HepG2 (cell line): ENCODE measurements around the gene STARD10. TPM values are rescaled to one million over a fixed set of nuclear protein-coding genes. Genes with fewer than 3 reads are reported as not detected.
A peak's percentile ranks its signal among the peaks of the same experiment; 100 is the strongest.

Experiments
- GLI4 ChIP-seq: sonication (generic); formaldehyde crosslinking; IDR thresholded peaks from 2 replicates; pipeline ENCODE4 v1.5.1; 2020; ENCODE audit warnings: missing genetic modification reagents, mild to moderate bottlenecking, moderate library complexity, borderline replicate concordance
- HDAC1 ChIP-seq: sonication (generic); formaldehyde crosslinking; IDR thresholded peaks from 2 replicates; pipeline ENCODE4 v1.5.1; 2020; ENCODE audit warnings: mild to moderate bottlenecking, missing genetic modification reagents
- NR2F6 ChIP-seq, 2 experiments: IDR thresholded peaks; 2 replicates each; pipeline ENCODE4 v1.6.1; 2016; ENCODE audit warnings: antibody characterized with exemption in 1 of 2, mild to moderate bottlenecking in 1 of 2
- SIX4 ChIP-seq: sonication (generic); formaldehyde crosslinking; IDR thresholded peaks from 2 replicates; pipeline ENCODE4 v1.4.0; 2020; ENCODE audit warnings: missing genetic modification reagents
- SMARCE1 ChIP-seq: fragments of 450-650 bp; IDR thresholded peaks from 2 replicates; pipeline ENCODE4 v1.6.1; 2017; ENCODE audit warnings: borderline replicate concordance
- TEF ChIP-seq: sonication (generic); formaldehyde crosslinking; IDR thresholded peaks from 2 replicates; pipeline ENCODE4 v1.5.0; 2020; ENCODE audit warnings: missing genetic modification reagents
- WIZ ChIP-seq: sonication (generic); formaldehyde crosslinking; IDR thresholded peaks from 2 replicates; pipeline ENCODE4 v1.5.1; 2020; ENCODE audit warnings: mild to moderate bottlenecking, missing genetic modification reagents
- ZNF597 ChIP-seq: sonication (generic); formaldehyde crosslinking; IDR thresholded peaks from 2 replicates; pipeline ENCODE4 v1.5.0; 2020; ENCODE audit warnings: missing genetic modification reagents
- ZNF614 ChIP-seq: IDR thresholded peaks from 2 replicates; pipeline ENCODE4 v1.6.1; 2018; ENCODE audit warnings: missing biosample characterization, missing genetic modification reagents, inconsistent platforms, borderline replicate concordance
- ZNF672 ChIP-seq: sonication (generic); formaldehyde crosslinking; IDR thresholded peaks from 2 replicates; pipeline ENCODE4 v1.8.1; 2022; ENCODE audit warnings: missing genetic modification reagents
- ZNF850 ChIP-seq: sonication (generic); formaldehyde crosslinking; conservative IDR thresholded peaks from 2 replicates; pipeline ENCODE4 v1.9.0; 2021; ENCODE audit warnings: mild to moderate bottlenecking, missing genetic modification reagents
- polyA plus RNA-seq, 8 experiments: library from polyadenylated mRNA; depleted of rRNA in 3 of 8; stranded (reverse) in 7 of 8; unstranded in 1 of 8; fragments of >200 nt; fragmentation: Illumina TruSeq in 4 of 8; extraction: Trizol in 4 of 8; gene quantifications; 2 replicates each; pipeline versions ENCODE4 v1.2.1 to v1.2.3, GENCODE V29; 2011 to 2016; ENCODE audit warnings: low read depth in 4 of 8, missing spikeins in 1 of 8, mixed read lengths in 1 of 8; ENCODE audit not compliant: insufficient read depth in 1 of 8
- total RNA-seq, 5 experiments: library from RNA; depleted of rRNA; stranded (reverse); fragments of >200 nt; fragmentation: Illumina TruSeq; extraction: Trizol; gene quantifications; 2 replicates each; pipeline ENCODE4 v1.2.3, GENCODE V29; 2016; ENCODE audit warnings: low read depth in 1 of 5
- TF ChIP-seq, protein P1 (sequence below): sonication (generic); formaldehyde crosslinking; IDR thresholded peaks from 2 replicates; pipeline ENCODE4 v1.5.0; 2020; ENCODE audit warnings: missing genetic modification reagents, mild to moderate bottlenecking, borderline replicate concordance
- TF ChIP-seq, protein P2 (sequence below): sonication (generic); formaldehyde crosslinking; IDR thresholded peaks from 2 replicates; pipeline ENCODE4 v1.9.0; 2021; ENCODE audit warnings: missing genetic modification reagents, mild to moderate bottlenecking, borderline replicate concordance
- TF ChIP-seq, protein P3 (sequence below): IDR thresholded peaks from 2 replicates; pipeline ENCODE4 v1.6.1; 2016; ENCODE audit warnings: missing compliant biosample characterization, missing genetic modification reagents, borderline replicate concordance
- TF ChIP-seq, protein P4 (sequence below): sonication (generic); formaldehyde crosslinking; IDR thresholded peaks from 2 replicates; pipeline ENCODE4 v1.5.0; 2020; ENCODE audit warnings: mild to moderate bottlenecking, missing genetic modification reagents

Gene STARD10
- total and polyA plus RNA-seq, 2 of the 13 experiments (the other 11 are each of a cell fraction or from before 2014, with no cell fraction given), result 260 to 341 TPM

GRCh38 chr11:72793425-72794367 is at the start of gene STARD10 (continued):
- TF ChIP-seq, protein P1, sequence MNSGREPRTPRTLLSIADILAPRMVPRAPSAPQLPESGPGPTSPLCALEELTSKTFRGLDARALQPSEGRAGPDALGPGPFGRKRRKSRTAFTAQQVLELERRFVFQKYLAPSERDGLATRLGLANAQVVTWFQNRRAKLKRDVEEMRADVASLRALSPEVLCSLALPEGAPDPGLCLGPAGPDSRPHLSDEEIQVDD (CRISPR knock-in tag), result no peak
- TF ChIP-seq SMARCE1 (no peak), ZNF850 (CRISPR knock-in tag) (no peak), ZNF672 (CRISPR knock-in tag) (no peak), SIX4 (CRISPR knock-in tag) (no peak), NR2F6 (IDR thresholded peaks at IDR 0.05) (no peak), NR2F6 (CRISPR knock-in tag; IDR thresholded peaks at IDR 0.05) (0 out of 2 replicates have a peak, but pooled peaks have one; percentile 33), ZNF614 (CRISPR knock-in tag) (0 out of 2 replicates have a peak, but pooled peaks have one; percentile 26), ZNF597 (CRISPR knock-in tag) (no peak), WIZ (CRISPR knock-in tag) (no peak; the same call in 1 of the 2 replicates), GLI4 (CRISPR knock-in tag) (peak; percentile 88; the same call in 1 of the 2 replicates), TEF (no peak), HDAC1 (CRISPR knock-in tag) (peak; percentile 81)
- TF ChIP-seq, protein P2, sequence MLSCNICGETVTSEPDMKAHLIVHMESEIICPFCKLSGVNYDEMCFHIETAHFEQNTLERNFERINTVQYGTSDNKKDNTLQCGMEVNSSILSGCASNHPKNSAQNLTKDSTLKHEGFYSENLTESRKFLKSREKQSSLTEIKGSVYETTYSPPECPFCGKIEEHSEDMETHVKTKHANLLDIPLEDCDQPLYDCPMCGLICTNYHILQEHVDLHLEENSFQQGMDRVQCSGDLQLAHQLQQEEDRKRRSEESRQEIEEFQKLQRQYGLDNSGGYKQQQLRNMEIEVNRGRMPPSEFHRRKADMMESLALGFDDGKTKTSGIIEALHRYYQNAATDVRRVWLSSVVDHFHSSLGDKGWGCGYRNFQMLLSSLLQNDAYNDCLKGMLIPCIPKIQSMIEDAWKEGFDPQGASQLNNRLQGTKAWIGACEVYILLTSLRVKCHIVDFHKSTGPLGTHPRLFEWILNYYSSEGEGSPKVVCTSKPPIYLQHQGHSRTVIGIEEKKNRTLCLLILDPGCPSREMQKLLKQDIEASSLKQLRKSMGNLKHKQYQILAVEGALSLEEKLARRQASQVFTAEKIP (CRISPR knock-in tag), result no peak
- TF ChIP-seq, protein P3, sequence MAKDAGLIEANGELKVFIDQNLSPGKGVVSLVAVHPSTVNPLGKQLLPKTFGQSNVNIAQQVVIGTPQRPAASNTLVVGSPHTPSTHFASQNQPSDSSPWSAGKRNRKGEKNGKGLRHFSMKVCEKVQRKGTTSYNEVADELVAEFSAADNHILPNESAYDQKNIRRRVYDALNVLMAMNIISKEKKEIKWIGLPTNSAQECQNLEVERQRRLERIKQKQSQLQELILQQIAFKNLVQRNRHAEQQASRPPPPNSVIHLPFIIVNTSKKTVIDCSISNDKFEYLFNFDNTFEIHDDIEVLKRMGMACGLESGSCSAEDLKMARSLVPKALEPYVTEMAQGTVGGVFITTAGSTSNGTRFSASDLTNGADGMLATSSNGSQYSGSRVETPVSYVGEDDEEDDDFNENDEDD (CRISPR knock-in tag), result 0 out of 2 replicates have a peak, but pooled peaks have one; percentile 26
- TF ChIP-seq, protein P4, sequence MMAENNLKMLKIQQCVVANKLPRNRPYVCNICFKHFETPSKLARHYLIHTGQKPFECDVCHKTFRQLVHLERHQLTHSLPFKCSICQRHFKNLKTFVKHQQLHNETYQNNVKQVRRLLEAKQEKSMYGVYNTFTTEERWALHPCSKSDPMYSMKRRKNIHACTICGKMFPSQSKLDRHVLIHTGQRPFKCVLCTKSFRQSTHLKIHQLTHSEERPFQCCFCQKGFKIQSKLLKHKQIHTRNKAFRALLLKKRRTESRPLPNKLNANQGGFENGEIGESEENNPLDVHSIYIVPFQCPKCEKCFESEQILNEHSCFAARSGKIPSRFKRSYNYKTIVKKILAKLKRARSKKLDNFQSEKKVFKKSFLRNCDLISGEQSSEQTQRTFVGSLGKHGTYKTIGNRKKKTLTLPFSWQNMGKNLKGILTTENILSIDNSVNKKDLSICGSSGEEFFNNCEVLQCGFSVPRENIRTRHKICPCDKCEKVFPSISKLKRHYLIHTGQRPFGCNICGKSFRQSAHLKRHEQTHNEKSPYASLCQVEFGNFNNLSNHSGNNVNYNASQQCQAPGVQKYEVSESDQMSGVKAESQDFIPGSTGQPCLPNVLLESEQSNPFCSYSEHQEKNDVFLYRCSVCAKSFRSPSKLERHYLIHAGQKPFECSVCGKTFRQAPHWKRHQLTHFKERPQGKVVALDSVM, result peak; percentile 36
